HepG2 (cell line): Measurements from ENCODE around the gene GLRX5. TPM values are rescaled to one million over a fixed set of nuclear protein-coding genes. Genes with fewer than 3 reads are reported as not detected.

ENCODE experiments used
- ARNT2 ChIP-seq: sonication (generic); formaldehyde crosslinking; IDR thresholded peaks from 2 replicates; pipeline ENCODE4 v1.8.0; 2022; ENCODE audit warnings: mild to moderate bottlenecking, low read depth, missing genetic modification reagents, moderate library complexity
- CCAR2 ChIP-seq: fragments of 200-400 bp; formaldehyde crosslinking; optimal IDR thresholded peaks from 2 replicates; pipeline ENCODE3; 2018; ENCODE audit warnings: low read depth, mild to moderate bottlenecking, low read length, moderate library complexity
- GFI1 ChIP-seq: sonication (generic); formaldehyde crosslinking; IDR thresholded peaks from 2 replicates; pipeline ENCODE4 v1.5.0; 2020; ENCODE audit warnings: missing genetic modification reagents, mild to moderate bottlenecking, borderline replicate concordance
- HNRNPK ChIP-seq: fragments of 200-400 bp; formaldehyde crosslinking; IDR thresholded peaks from 2 replicates; pipeline ENCODE4 v1.6.1; 2018; ENCODE audit warnings: low read length, low read depth, moderate library complexity, mild to moderate bottlenecking; ENCODE audit not compliant: poor library complexity, severe bottlenecking
- KAT7 ChIP-seq: IDR thresholded peaks from 2 replicates; pipeline ENCODE4 v1.6.1; 2018; ENCODE audit warnings: borderline replicate concordance, missing compliant biosample characterization
- PAWR ChIP-seq: sonication (generic); formaldehyde crosslinking; IDR thresholded peaks from 2 replicates; pipeline ENCODE4 v1.4.0; 2020; ENCODE audit warnings: missing genetic modification reagents, mild to moderate bottlenecking, borderline replicate concordance
- PHF8 ChIP-seq: sonication (generic); formaldehyde crosslinking; IDR thresholded peaks from 2 replicates; pipeline ENCODE4 v1.5.0; 2020; ENCODE audit warnings: missing genetic modification reagents
- REST ChIP-seq, 2 experiments: IDR thresholded peaks; 2 replicates each; pipeline ENCODE4 v1.6.1; 2011 to 2012; ENCODE audit warnings: low read length in 2 of 2, borderline replicate concordance in 1 of 2, low read depth in 1 of 2, mild to moderate bottlenecking in 1 of 2, moderate library complexity in 1 of 2
- SNAPC4 ChIP-seq: sonication (generic); formaldehyde crosslinking; IDR thresholded peaks from 2 replicates; pipeline ENCODE4 v1.4.0; 2020; ENCODE audit warnings: mild to moderate bottlenecking, missing genetic modification reagents
- TCF7 ChIP-seq: sonication (generic); IDR thresholded peaks from 2 replicates; pipeline ENCODE4 v1.6.1; 2016; ENCODE audit warnings: antibody characterized with exemption, low read depth
- TRIM22 ChIP-seq: fragments of 450-650 bp; IDR thresholded peaks from 2 replicates; pipeline ENCODE4 v1.6.1; 2017
- ZBTB21 ChIP-seq: sonication (generic); formaldehyde crosslinking; IDR thresholded peaks from 2 replicates; pipeline ENCODE4 v1.4.0; 2020; ENCODE audit warnings: missing genetic modification reagents
- ZBTB8A ChIP-seq: sonication (generic); formaldehyde crosslinking; IDR thresholded peaks from 2 replicates; pipeline ENCODE4 v1.4.0; 2020; ENCODE audit warnings: mild to moderate bottlenecking, low read depth, missing genetic modification reagents, borderline replicate concordance
- ZNF121 ChIP-seq: sonication (generic); formaldehyde crosslinking; IDR thresholded peaks from 2 replicates; pipeline ENCODE4 v1.5.0; 2020; ENCODE audit warnings: mild to moderate bottlenecking, missing genetic modification reagents
- ZNF124 ChIP-seq: sonication (generic); formaldehyde crosslinking; IDR thresholded peaks from 2 replicates; pipeline ENCODE4 v1.4.0; 2020; ENCODE audit warnings: missing genetic modification reagents
- ZNF292 ChIP-seq: sonication (generic); formaldehyde crosslinking; IDR thresholded peaks from 2 replicates; pipeline ENCODE4 v1.8.1; 2022; ENCODE audit warnings: mild to moderate bottlenecking, low read depth, missing genetic modification reagents, borderline replicate concordance
- ZNF512 ChIP-seq: sonication (generic); formaldehyde crosslinking; IDR thresholded peaks from 2 replicates; pipeline ENCODE4 v1.4.0; 2020; ENCODE audit warnings: mild to moderate bottlenecking, missing genetic modification reagents
- ZNF672 ChIP-seq: sonication (generic); formaldehyde crosslinking; IDR thresholded peaks from 2 replicates; pipeline ENCODE4 v1.8.1; 2022; ENCODE audit warnings: missing genetic modification reagents
- polyA plus RNA-seq, 8 experiments: library from polyadenylated mRNA; depleted of rRNA in 3 of 8; stranded (reverse) in 7 of 8; unstranded in 1 of 8; fragments of >200 nt; fragmentation: Illumina TruSeq in 4 of 8; extraction: Trizol in 4 of 8; gene quantifications; 2 replicates each; pipeline versions ENCODE4 v1.2.1 to v1.2.3, GENCODE V29; 2011 to 2016; ENCODE audit warnings: low read depth in 4 of 8, missing spikeins in 1 of 8, mixed read lengths in 1 of 8; ENCODE audit not compliant: insufficient read depth in 1 of 8
- total RNA-seq, 5 experiments: library from RNA; depleted of rRNA; stranded (reverse); fragments of >200 nt; fragmentation: Illumina TruSeq; extraction: Trizol; gene quantifications; 2 replicates each; pipeline ENCODE4 v1.2.3, GENCODE V29; 2016; ENCODE audit warnings: low read depth in 1 of 5

Gene GLRX5
- total and polyA plus RNA-seq, 2 of the 13 experiments (the other 11 are each of a cell fraction or from before 2014, with no cell fraction given) = 122 to 146 TPM

- TF ChIP-seq GFI1 (CRISPR knock-in tag) = no peak
- TF ChIP-seq ZNF292 (CRISPR knock-in tag) = 0 out of 2 replicates have a peak, but pooled peaks have one; percentile 71
- TF ChIP-seq HNRNPK = no peak
- TF ChIP-seq TRIM22 = no peak
- no peak for TF ChIP-seq ARNT2 (CRISPR knock-in tag)
- no peak for TF ChIP-seq ZNF512 (CRISPR knock-in tag)
- TF ChIP-seq ZBTB21 (CRISPR knock-in tag) = no peak
- TF ChIP-seq ZNF124 (CRISPR knock-in tag) = 0 out of 2 replicates have a peak, but pooled peaks have one; percentile 26
- no peak for TF ChIP-seq PHF8 (CRISPR knock-in tag)
- TF ChIP-seq PAWR = no peak
- TF ChIP-seq ZNF121 (CRISPR knock-in tag) = no peak
- 0 out of 2 replicates have a peak, but pooled peaks have one; percentile 76 for TF ChIP-seq SNAPC4 (CRISPR knock-in tag)
- no peak for TF ChIP-seq REST (IDR thresholded peaks at IDR 0.05; ENCODE audit: borderline replicate concordance in 1 of 2, low read depth in 1 of 2, low read length in 2 of 2)
- no peak for TF ChIP-seq KAT7
- no peak for TF ChIP-seq TCF7
- TF ChIP-seq ZBTB8A (CRISPR knock-in tag) = no peak
- TF ChIP-seq CCAR2 = no peak
- no peak for TF ChIP-seq ZNF672 (CRISPR knock-in tag)
These were observed 12.9 kb downstream of the GLRX5 start (continued) for GRCh38 chr14:95547626-95548327.
